Mucosa of gallbladder (tissue), 1 donor: ENCODE data around the gene MYOM1. TPM values are rescaled to one million over a fixed set of nuclear protein-coding genes. Genes with fewer than 3 reads are reported as not detected.
"Not testable (repeated sequence)": the region's sequence is repeated elsewhere in the genome, so short reads cannot be mapped to it uniquely, and the experiment has no call there.

Experiments used
- DNase-seq: peaks from one replicate; pipeline ENCODE4 v3.0.0-alpha.2; 2020; ENCODE audit warnings: low spot score
- total RNA-seq: library from RNA; stranded (reverse); gene quantifications from one replicate; pipeline ENCODE4 v1.2.1, GENCODE V29; 2021
- donor health status: DM: no; HTN: no; CAD: no.

The MYOM1 gene
- total RNA-seq, 1 donor from 2014 or later: 138 TPM

DNA sequence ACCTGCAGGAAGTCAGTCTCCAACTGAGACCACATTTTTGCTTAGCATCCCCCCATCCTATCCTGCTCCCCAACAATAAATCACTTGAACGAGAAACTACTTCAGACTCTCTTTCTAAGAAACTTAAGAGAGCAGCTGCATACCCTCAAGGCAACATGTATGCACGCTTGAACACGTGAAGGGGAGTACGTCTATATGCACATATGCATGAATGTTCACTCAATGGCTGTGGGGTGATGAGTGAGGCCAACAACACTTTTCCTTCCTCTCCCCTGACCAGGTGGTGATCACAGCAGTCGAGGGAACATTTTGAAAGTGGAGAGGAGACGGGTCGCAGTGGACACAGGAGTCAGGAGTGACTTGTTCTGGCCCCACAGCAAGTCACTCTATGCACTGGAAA is 127.0 kb downstream of the MYOM1 start:
- no peak for DNase-seq

DNA sequence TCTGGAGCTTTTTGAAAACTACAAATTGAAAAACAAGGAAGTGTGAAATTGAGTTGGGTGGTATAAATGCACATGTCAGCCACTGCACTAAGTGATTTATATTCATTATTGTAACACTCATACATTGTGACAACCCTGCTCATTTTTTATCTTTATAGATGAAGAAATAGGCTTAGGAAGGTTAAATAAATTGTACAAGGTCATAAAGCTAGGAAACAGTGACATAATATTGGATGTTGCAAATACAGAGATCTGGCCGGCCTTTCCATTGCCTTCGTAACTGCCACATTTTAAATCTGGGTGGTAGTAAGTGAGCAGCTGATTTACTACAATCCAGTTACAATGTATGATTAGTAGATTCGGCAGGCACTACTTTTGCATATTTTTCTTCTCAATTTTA is 130.2 kb downstream of the MYOM1 start:
- no peak for DNase-seq

DNA sequence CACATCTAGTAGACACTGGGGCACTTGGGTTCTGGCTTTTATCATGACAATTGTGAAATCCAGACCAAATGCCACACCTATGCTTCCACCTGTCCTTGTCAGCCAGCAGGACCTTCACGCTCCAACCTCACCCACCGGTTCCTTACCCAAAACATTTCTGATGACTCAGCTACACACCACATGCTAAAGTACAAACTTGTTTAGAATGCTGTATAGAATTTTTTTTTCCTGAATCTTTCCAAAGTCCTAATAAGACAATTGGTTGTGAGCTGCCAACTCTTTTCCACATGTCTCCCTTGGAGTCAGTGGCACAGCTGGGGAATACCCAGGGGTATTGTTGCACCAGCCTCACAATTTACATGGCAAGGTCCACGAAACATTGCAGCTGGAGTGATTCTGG is 131.3 kb downstream of the MYOM1 start:
- DNase-seq: no peak

- no peak for DNase-seq
These were observed 132.9 kb downstream of the MYOM1 start for GRCh38 chr18:3086871-3087270.

- DNase-seq: no peak
These were observed 134.2 kb downstream of the MYOM1 start for GRCh38 chr18:3085612-3086011.

GRCh38 chr18:3084206-3084605 is 135.6 kb downstream of the MYOM1 start:
- DNase-seq: no peak

- DNase-seq: no peak
These were observed 136.0 kb downstream of the MYOM1 start for GRCh38 chr18:3083766-3084165.

GRCh38 chr18:3081584-3081991 is 138.2 kb downstream of the MYOM1 start:
- no peak for DNase-seq

GRCh38 chr18:3079653-3080052 is 140.1 kb downstream of the MYOM1 start:
- no peak for DNase-seq

DNA sequence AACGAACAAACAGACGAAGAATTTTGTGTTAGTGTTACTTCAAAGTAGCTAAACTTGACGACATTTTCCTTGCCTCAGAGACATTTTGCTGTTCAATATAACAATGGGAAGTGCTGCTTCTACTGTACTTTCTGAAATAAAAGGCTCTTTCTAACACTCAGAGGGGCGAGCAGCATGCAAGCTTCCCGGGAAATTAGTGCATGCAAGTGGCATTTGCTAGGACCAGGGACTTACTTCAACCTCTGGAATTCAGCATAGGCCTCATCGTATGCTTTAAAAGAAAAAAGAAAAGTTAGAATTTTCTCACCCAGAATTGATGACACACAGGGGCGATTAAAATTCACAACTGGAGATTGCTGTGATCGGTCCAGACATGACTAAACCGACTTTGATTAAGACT is 144.3 kb downstream of the MYOM1 start:
- no peak for DNase-seq

GRCh38 chr18:3074087-3074486 is 145.7 kb downstream of the MYOM1 start:
- DNase-seq: no peak

DNA sequence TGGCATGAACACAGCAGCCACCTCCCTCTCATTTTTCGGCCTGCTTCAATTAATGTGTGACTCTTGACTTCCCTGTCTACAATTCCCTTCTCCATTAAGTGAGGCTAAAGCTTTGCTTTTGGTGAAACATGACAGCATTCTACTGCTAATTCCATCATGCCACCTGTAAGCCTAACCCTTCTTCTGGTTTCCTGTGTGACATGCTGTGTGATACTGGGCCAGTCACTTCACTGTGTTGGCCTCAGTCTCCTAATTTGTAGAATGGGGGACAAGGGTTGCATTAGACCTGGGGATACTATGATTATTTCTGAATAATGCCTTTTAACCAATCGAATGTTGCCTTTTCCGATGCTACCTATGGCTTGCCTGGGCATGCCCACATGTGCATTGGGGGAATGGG is 146.4 kb downstream of the MYOM1 start:
- not testable (repeated sequence) for DNase-seq

DNA sequence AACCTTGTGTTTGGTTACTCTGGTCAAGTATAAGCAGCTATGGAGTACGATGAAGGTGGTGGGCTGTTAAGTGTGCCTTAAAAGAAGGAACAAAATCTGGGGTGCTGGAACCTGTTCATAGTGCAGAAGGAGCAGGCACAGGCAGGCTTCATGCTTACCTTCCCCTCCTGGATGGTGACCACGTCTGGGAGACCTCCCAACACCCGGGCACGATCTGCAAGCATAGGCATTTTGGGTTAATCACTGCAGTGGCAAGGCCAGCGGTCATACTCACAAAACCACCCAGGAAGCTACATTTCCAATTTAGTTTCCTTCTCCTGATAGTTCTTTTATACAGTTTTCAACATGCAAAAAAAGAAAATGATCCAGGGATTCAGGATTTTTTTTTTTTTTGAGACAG is 148.1 kb downstream of the MYOM1 start:
- DNase-seq: no peak

DNA sequence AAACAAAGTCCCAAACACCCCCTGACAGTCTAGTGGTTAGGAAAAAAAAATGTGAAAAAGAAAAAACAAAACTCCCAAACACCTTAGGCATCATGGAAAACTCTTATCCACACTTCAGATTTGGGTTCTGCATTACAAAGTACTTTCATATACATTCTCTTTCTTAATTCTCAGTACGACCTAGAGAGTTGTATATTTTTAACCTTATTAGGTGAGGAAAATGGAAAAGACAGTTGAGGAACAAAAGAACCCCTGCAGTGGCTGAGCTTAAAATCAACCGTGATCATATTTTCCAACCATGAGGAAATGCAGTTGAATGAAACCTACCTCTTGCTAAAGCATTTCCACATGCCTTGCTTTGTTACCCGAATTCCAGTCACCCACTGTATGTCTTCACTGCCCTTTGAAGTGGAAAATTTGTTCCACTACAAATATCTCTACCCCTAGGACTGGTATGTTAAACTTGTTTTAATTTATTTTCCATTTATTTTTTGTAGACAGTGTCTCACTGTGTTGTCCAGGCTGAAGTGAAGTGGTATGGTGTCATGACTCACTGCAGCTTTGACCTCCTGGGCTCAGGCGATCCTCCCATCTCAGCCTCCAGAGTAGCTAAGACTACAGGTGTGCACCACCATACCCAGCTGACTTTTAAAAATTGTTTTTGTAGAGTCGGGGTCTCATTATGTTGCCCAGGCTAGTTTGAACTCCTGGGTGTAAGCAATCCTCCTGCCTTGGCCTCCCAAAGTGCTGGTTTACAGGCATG is 149.9 kb downstream of the MYOM1 start:
- no peak for DNase-seq

DNA sequence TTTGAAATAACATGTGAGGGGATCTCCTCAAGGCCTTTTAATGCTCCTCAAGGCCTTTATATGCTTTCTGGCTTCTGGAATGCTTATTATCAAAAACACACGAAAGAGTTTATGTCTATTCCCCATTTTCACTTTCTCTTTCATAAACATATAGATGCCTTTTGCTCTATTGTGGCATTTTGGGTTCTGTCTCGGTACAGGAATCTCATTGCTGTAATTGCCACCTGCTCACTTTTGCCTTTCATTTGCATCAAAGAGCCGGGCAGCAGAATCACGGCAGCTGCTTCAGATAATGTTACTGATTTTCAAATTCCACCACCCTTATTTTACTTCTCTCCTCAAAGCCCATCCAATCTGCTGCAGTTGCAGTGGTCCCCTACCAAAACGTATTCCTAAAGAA is 152.0 kb downstream of the MYOM1 start:
- no peak for DNase-seq

- no peak for DNase-seq
These were observed 152.6 kb downstream of the MYOM1 start for GRCh38 chr18:3067165-3067661.

GRCh38 chr18:3066341-3067110 is 153.2 kb downstream of the MYOM1 start:
- DNase-seq: no peak

GRCh38 chr18:3063766-3064165 is 156.0 kb downstream of the MYOM1 start:
- DNase-seq: not testable (repeated sequence)

DNA sequence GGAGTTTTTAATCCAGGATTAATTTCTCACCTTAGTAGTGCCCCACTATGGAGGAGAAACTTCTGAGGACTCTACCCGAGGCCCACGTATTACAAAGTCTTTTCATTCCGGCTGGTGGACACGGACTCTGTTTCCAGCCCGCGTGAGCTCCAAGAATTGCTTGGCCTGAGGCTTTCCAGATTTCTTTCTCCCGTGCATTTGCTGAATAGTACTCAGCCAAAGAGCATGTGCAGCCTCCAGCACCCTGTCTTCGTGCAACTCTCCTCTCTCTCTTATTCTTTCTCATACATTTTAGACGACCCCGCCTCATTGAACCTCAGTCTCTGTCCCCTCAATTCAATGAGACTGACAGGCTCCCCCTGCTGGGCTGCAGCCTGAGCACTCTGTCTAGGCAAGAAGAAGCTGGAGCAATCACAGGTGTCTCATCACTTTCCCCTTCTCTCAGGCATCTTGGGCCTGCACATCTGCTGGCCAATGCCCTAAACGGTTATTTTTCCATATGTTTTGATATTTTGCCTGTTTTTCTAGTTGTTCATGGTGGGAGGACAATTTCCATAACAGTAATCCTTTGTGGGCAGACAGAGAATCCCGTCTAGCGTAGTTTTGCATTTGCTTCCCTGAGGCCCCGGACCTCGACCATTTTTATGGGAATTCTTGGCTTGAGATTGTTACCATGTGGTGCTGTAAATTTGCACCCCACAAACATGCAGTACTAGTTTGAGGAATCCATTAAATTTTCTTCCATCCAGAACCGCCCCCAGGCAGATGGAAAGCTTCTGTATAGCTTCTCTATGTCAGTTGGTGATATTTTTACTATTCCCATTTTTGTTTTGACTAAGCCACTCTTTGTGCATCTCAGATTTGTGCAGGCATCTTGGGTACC is 156.7 kb downstream of the MYOM1 start:
- peak; percentile 42 for DNase-seq

DNA sequence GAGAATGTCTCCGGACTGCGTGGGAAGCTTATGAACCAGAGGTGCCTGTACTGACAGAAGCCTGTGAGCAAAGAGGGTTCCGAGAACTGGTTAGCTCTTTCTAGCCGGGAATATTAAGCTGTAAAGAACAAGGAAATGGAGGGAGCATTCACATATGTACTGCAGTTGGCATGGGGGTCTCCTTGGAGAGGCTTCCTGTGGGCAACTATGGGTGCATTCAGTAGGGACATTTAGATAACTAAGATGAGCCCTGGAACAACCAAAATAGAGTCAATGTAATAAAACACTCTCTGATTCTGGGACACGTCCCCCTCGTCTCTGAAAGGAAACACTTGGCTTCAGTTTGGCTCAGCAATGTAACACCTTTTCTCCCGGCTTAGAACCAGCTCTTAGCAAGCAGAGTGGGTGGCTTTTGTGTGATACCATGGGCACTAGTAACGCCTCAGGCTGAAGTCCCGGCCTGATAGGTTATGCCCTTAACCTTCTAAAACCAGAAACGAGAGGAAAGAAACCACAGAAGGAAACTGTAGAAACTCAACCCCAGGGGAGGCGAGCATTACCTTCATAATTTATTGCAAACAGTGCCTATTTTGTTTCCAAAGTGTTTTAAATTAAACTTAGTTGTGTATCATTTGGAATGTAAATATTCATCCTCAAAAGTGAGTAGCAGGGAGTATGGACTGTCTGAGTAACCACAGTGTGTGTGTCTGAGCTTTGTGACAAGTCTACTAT is 158.0 kb downstream of the MYOM1 start:
- DNase-seq: no peak
